ENCODE measurements around the gene ANKS1B.

Gene ANKS1B

DNA sequence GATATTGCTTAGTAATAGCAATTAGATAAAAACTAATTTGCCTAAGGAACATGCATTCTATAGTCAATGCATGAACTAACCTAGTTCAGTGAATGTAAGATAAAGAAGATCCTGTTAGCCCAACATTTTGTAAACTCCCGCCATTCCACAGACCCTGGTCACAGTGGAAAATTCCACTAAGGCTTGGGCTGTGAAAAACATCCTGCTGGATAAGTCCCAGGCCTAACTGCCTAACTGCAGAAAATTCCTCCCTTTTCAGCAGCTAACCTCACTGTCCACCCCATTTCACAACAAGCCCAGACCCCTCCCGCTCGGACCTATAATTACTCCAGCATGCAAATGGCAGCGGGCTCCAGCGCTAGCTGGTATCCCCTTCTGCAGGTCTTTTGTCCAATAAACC lies 435.1 kb downstream of the ANKS1B start:
- no peaks in the 10 kb centered on the region for H3K36me3 ChIP-seq (ENCODE audit: control insufficient read depth, insufficient read depth, low read length)
- no peak for TF ChIP-seq CTCF (IDR thresholded peaks at IDR 0.05)
- no peak overlapping the region for H3K4me3 ChIP-seq (ENCODE audit: low read depth, low read length)
- H3K79me2 ChIP-seq = no peaks in the 10 kb centered on the region
- no peak overlapping the region for H3K9ac ChIP-seq
- H3K27ac ChIP-seq = no peak overlapping the region
- no peak overlapping the region for H3K4me2 ChIP-seq (ENCODE audit: low read length)
- no peaks in the 10 kb centered on the region for H3K4me1 ChIP-seq
- H3K9me3 ChIP-seq (ENCODE audit: control insufficient read depth, low read length) = no peaks in the 10 kb centered on the region
- H2AFZ ChIP-seq = no peak overlapping the region
- no peaks in the 10 kb centered on the region for H3K27me3 ChIP-seq (ENCODE audit: control insufficient read depth, insufficient read depth, low read length)

- TF ChIP-seq CTCF (IDR thresholded peaks at IDR 0.05) = no peak
- no peaks in the 10 kb centered on the region for H3K36me3 ChIP-seq (ENCODE audit: control insufficient read depth, insufficient read depth, low read length)
- H2AFZ ChIP-seq = no peak overlapping the region
Observed at GRCh38 chr12:99549196-99549595, 435.5 kb downstream of the ANKS1B start.

GRCh38 chr12:99544457-99544856 lies 440.3 kb downstream of the ANKS1B start:
- Histone ChIP-seq H2AFZ (no peak overlapping the region), H3K79me2 (no peaks in the 10 kb centered on the region), H3K27ac (no peak overlapping the region), H3K4me1 (no peaks in the 10 kb centered on the region), H3K4me3 (ENCODE audit: low read depth, low read length) (no peak overlapping the region), H3K27me3 (ENCODE audit: control insufficient read depth, insufficient read depth, low read length) (no peaks in the 10 kb centered on the region), H3K36me3 (ENCODE audit: control insufficient read depth, insufficient read depth, low read length) (no peaks in the 10 kb centered on the region), H3K9me3 (ENCODE audit: control insufficient read depth, low read length) (no peaks in the 10 kb centered on the region), H3K9ac (no peak overlapping the region), H3K4me2 (ENCODE audit: low read length) (no peak overlapping the region)
- TF ChIP-seq CTCF (IDR thresholded peaks at IDR 0.05) = no peak

More at GRCh38 chr12:99549196-99549595, 435.5 kb downstream of the ANKS1B start:
- Histone ChIP-seq H3K4me2 (ENCODE audit: low read length) (no peak overlapping the region), H3K4me3 (ENCODE audit: low read depth, low read length) (no peak overlapping the region), H3K79me2 (no peaks in the 10 kb centered on the region), H3K9me3 (ENCODE audit: control insufficient read depth, low read length) (no peaks in the 10 kb centered on the region), H3K4me1 (no peaks in the 10 kb centered on the region), H3K27me3 (ENCODE audit: control insufficient read depth, insufficient read depth, low read length) (no peaks in the 10 kb centered on the region), H3K27ac (no peak overlapping the region), H3K9ac (no peak overlapping the region)

GRCh38 chr12:99529966-99530365 lies 454.8 kb downstream of the ANKS1B start:
- Histone ChIP-seq H3K9me3 (ENCODE audit: control insufficient read depth, low read length) (no peaks in the 10 kb centered on the region), H3K79me2 (no peaks in the 10 kb centered on the region), H3K27ac (no peak overlapping the region), H2AFZ (no peak overlapping the region), H3K4me2 (ENCODE audit: low read length) (no peak overlapping the region), H3K9ac (no peak overlapping the region), H3K27me3 (ENCODE audit: control insufficient read depth, insufficient read depth, low read length) (no peaks in the 10 kb centered on the region), H3K4me1 (no peaks in the 10 kb centered on the region), H3K4me3 (ENCODE audit: low read depth, low read length) (no peak overlapping the region), H3K36me3 (ENCODE audit: control insufficient read depth, insufficient read depth, low read length) (no peaks in the 10 kb centered on the region)
- no peak for TF ChIP-seq CTCF (IDR thresholded peaks at IDR 0.05)

GRCh38 chr12:99528478-99528877 lies 456.3 kb downstream of the ANKS1B start:
- Histone ChIP-seq H2AFZ (no peak overlapping the region), H3K27me3 (ENCODE audit: control insufficient read depth, insufficient read depth, low read length) (no peaks in the 10 kb centered on the region), H3K4me1 (no peaks in the 10 kb centered on the region), H3K9ac (no peak overlapping the region), H3K79me2 (no peaks in the 10 kb centered on the region), H3K9me3 (ENCODE audit: control insufficient read depth, low read length) (no peaks in the 10 kb centered on the region), H3K4me3 (ENCODE audit: low read depth, low read length) (no peak overlapping the region), H3K36me3 (ENCODE audit: control insufficient read depth, insufficient read depth, low read length) (no peaks in the 10 kb centered on the region), H3K4me2 (ENCODE audit: low read length) (no peak overlapping the region), H3K27ac (no peak overlapping the region)
- TF ChIP-seq CTCF (IDR thresholded peaks at IDR 0.05) = no peak

Measured in parathyroid adenoma (tissue), 2 donors.